8988T (cell line): Measurements from ENCODE around the gene UNC5C.

Experiments
- DNase-seq: peaks from one replicate; pipeline ENCODE4 v3.0.0; 2011

UNC5C gene

DNA sequence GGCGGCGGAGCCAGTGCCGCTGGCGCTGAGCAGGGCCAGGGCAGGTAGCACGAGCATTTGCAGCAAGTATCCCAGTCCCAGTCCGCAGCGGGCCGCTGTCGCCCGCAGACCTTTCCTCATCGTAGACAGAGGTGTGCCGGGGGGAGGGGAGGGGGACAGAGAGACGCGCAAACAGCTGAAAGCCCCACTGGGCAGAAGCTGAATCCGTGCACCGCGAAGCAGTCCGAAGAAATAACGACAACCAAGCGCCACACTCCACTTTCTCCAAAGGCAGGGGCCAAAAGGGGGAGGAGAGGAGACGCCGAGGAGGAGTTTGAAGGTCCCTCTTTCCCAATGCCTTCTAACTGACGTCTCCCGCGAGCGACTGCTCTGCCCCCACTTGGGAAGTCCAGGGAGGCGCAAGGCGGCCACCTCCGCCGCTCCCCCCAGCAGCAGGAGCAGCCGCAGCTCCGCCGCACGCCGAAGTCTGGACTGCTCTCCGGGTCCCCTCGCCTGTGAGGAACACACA, at the start of gene UNC5C:
TSS of gene UNC5C (minus strand) at position 236 of the 508 bp plus-strand sequence.
- DNase-seq, result no peak

GRCh38 chr4:95596676-95597075, 47.9 kb upstream of the UNC5C start:
- no peak for DNase-seq

- no peak for DNase-seq
Observed at GRCh38 chr4:95594629-95595028, 45.9 kb upstream of the UNC5C start.

DNA sequence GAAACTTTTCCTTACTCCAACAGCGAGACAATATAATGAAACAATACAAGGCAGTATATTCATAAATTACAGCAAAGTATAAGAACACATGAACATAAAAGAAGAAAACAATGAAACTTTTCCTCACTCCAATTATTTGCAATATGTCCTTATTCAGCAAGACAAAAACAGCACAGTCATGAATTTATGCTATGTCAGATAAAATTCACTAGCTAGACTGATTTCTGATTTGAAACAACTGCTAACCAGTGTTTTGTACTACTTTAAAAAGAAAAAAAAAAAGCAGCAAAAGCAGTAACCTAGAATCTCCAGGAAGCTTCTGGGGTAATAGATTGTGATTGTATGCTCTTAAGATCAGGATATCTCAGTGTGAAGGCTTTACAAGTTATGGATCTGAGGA, 45.2 kb upstream of the UNC5C start:
- DNase-seq, result no peak

DNA sequence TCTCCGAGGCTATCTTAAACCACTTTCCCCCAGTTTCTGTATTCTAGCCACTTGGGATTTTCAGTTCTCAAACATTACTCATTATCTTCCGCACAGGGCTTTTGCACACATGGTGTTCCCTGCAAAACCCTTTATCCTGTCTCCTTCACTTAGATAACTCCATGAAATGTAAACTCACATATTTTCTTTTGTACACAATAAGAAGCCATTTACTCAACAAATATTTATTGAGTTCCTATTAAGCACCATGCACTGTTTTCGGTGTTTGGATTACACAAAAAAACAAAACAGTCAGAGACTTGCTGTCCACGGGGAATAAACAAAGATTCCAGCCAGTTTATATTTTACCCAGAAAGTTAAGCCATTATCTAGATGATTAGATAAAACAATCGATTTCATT, 42.5 kb upstream of the UNC5C start:
- DNase-seq, result no peak

DNA sequence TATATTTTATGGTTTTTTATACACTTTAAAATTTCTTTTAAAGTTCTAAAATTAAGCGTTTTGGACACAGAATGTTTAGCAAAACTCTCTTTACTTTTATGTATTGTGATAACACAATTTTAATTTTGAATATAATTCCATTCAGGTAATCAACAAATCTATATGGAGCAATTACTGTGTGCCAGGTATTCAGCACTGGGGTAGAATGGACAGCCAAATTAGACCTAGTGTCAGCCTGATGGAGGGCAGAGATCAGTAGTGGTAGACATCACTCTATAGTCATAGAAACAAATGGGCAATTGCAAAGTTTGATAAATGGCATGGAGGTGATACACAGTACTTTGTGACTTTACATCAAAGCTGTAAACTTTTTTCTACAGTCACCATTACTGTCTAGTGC, 41.8 kb upstream of the UNC5C start:
- DNase-seq, result no peak

GRCh38 chr4:95585016-95585695, 36.4 kb upstream of the UNC5C start:
- DNase-seq, result no peak

DNA sequence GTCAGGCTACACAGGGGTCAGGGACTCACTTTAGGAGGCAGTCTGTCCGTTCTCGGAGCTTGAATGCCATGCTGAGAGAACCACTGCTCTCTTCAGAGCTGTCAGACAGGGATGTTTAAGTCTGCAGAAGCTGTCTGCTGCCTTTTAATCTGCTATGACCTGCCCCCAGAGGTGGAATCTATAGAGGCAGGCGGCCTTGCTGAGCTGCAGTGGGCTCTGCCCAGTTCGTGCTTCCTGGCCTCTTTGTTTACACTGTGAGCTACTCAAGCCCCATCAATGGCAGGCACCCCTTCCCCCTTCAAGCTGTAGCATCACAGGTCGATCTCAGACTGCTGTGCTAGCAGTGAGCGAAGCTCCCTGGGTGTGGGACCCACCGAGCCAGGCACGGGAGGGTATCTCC, 31.5 kb upstream of the UNC5C start:
- DNase-seq, result no peak

GRCh38 chr4:95572304-95572991, 23.7 kb upstream of the UNC5C start:
- DNase-seq, result no peak

GRCh38 chr4:95571577-95571976, 22.8 kb upstream of the UNC5C start:
- no peak for DNase-seq

- no peak for DNase-seq
Observed at GRCh38 chr4:95563638-95564337, 15.0 kb upstream of the UNC5C start.

GRCh38 chr4:95560774-95561173, 12.0 kb upstream of the UNC5C start:
- DNase-seq, result no peak

- no peak for DNase-seq
Observed at GRCh38 chr4:95556207-95556859, 7.6 kb upstream of the UNC5C start.

DNA sequence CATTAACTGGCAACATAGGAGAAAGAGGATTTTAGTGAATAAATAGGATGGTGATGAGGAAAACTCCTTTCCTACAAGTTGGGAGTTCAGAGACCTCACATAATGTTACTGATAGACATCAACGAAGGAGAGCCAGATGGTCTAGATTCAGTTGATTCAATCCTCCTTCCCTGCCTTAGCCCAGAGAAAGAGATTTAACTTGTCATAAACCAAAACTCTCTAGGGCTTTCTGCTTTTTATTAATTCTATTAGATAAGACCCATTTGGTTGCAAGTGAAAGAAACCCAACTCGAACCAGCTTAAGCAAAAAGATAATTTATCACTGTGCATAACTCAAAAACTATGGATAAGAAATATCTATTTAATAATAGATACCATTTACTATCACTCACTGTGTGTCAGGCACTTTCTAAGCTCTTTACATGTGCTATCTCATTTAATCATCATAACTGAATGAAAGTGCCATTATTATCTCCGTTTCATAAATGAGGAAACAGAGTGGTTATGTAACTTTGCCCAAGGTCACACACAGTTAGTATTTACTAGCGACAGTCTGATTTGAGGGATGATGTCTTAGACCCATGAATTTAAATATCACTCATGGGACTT, 4.3 kb upstream of the UNC5C start:
- no peak for DNase-seq

- DNase-seq, result no peak
Observed at GRCh38 chr4:95551653-95552052, 2.9 kb upstream of the UNC5C start.

DNA sequence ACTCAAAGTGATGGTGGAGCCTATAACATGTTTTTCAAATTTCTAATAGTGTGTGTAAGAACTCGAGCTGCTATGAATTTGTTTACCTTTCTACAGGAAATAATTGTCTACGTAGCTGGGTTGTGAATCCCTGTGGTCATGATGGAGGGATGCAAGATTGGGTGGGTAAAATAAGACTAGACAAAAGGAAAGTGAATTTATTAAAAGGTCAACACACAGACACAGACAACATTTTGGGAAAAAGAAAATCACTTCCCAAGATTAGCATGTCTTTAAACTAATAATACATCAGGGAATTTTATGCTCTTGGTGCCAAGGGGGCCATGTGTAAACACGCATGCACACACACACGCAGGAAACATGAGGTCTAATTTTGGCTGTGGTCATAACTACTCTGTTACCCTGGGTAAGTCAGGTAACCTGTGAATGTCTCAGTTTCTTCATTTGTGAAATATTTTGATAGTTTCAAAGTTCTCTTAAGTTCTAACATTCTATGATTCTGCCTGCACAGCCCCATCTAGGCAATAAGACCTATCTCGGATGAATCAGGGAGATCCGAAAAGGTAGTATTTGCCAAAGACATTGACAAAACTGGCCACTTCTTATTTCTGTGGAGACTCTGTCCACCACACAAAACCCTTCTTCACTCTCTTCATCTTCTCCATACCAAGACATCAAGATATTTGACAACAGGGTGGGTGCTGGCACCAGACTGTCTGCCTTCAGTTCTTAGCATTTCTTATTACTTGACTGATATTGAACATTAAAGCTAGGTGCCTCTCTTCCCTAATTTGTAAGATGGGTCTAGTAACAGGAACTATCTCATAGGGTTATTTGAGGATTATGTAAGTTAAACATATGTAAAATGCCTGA, 1.6 kb upstream of the UNC5C start:
- no peak for DNase-seq

DNA sequence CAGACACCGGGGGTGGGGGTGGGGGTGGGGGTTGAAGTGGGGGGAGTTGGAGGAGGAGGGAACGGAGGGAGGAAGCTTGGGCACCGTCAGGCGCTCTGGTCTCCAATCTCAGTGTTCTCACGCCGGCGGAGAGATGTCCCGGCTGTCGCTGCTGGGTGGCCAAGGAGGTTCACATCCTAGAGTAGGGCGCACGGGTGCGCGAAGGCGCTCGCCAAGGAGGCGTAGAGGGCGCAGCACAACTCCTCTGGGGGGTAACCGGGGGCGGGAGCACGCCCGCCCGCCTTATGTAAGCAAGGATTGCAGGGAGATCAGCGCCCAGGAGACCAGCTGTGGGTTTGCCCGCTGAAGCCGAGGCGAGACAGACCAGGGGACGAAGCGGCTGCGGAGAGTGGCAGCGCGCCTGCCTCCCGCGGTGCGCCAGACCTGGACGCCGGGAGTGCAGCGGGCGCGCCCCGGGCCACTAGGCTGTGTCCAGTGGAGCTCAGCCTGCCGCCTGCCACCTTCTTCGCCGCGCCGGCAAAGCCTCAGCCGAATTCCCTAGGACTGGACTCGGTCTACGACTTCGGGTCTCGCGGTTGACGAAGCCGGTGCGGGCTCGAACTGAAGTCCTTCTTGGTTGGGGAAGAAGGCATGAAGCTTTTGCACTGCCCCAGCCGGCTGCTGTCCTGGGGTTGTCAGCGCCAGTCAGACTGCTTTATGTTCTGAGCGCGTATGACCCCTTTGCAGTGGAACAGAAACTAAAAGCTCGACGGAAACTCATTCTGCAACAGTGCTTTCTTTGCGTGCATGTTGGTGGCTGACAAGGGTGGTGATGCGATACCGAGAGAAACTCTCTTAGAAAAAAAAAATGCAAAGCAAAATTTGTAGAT, 707 bp upstream of the UNC5C start:
- DNase-seq, result no peak

GRCh38 chr4:95547715-95548471, 880 bp downstream of the UNC5C start:
- no peak for DNase-seq

- no peak for DNase-seq
Observed at GRCh38 chr4:95546866-95547714, 1.7 kb downstream of the UNC5C start.
